Central memory CD4-positive, alpha-beta T cell (primary cell): ENCODE data around the gene DOCK9.

Experiments used
- DNase-seq: peaks from one replicate; pipeline ENCODE4 v3.0.0; 2022

The DOCK9 gene

GRCh38 chr13:98792321-98792720, 185.5 kb downstream of the DOCK9 start:
- no peak for DNase-seq

- DNase-seq: no peak
Observed at GRCh38 chr13:98791611-98792010, 186.3 kb downstream of the DOCK9 start.

- DNase-seq: no peak
Observed at GRCh38 chr13:98787996-98788395, 189.9 kb downstream of the DOCK9 start.

GRCh38 chr13:98787173-98787572, 190.7 kb downstream of the DOCK9 start:
- no peak for DNase-seq

GRCh38 chr13:98786023-98786422, 191.8 kb downstream of the DOCK9 start:
- DNase-seq: no peak

- DNase-seq: no peak
Observed at GRCh38 chr13:98785405-98785804, 192.5 kb downstream of the DOCK9 start.

- DNase-seq: no peak
Observed at GRCh38 chr13:98784666-98785065, 193.2 kb downstream of the DOCK9 start.

- DNase-seq: no peak
Observed at GRCh38 chr13:98783856-98784478, 193.9 kb downstream of the DOCK9 start.

- no peak for DNase-seq
Observed at GRCh38 chr13:98782654-98783053, 195.2 kb downstream of the DOCK9 start.

- DNase-seq: no peak
Observed at GRCh38 chr13:98781905-98782304, 196.0 kb downstream of the DOCK9 start.

GRCh38 chr13:98781470-98781869, 196.4 kb downstream of the DOCK9 start:
- no peak for DNase-seq

GRCh38 chr13:98781045-98781444, 196.8 kb downstream of the DOCK9 start:
- DNase-seq: no peak

GRCh38 chr13:98780451-98780850, 197.4 kb downstream of the DOCK9 start:
- DNase-seq: no peak

GRCh38 chr13:98779695-98780094, 198.2 kb downstream of the DOCK9 start:
- no peak for DNase-seq

GRCh38 chr13:98778749-98779148, 199.1 kb downstream of the DOCK9 start:
- DNase-seq: no peak

GRCh38 chr13:98776644-98777043, 201.2 kb downstream of the DOCK9 start:
- DNase-seq: no peak

- DNase-seq: no peak
Observed at GRCh38 chr13:98775844-98776598, 201.8 kb downstream of the DOCK9 start.

- no peak for DNase-seq
Observed at GRCh38 chr13:98775386-98775785, 202.5 kb downstream of the DOCK9 start.

GRCh38 chr13:98774776-98775175, 203.1 kb downstream of the DOCK9 start:
- no peak for DNase-seq

GRCh38 chr13:98773921-98774320, 203.9 kb downstream of the DOCK9 start:
- no peak for DNase-seq

- no peak for DNase-seq
Observed at GRCh38 chr13:98772794-98773452, 204.9 kb downstream of the DOCK9 start.

- no peak for DNase-seq
Observed at GRCh38 chr13:98771838-98772611, 205.8 kb downstream of the DOCK9 start.

- no peak for DNase-seq
Observed at GRCh38 chr13:98769736-98770135, 208.1 kb downstream of the DOCK9 start.
